GM12801 (cell line): ENCODE measurements around the gene EIF1.

Experiments used
- TF ChIP-seq, protein P1 (sequence below): IDR thresholded peaks from one replicate; pipeline ENCODE4 v1.5.1; 2011; ENCODE audit warnings: control low read depth; ENCODE audit not compliant: insufficient read length; ENCODE audit errors: extremely low read depth

EIF1 gene

DNA sequence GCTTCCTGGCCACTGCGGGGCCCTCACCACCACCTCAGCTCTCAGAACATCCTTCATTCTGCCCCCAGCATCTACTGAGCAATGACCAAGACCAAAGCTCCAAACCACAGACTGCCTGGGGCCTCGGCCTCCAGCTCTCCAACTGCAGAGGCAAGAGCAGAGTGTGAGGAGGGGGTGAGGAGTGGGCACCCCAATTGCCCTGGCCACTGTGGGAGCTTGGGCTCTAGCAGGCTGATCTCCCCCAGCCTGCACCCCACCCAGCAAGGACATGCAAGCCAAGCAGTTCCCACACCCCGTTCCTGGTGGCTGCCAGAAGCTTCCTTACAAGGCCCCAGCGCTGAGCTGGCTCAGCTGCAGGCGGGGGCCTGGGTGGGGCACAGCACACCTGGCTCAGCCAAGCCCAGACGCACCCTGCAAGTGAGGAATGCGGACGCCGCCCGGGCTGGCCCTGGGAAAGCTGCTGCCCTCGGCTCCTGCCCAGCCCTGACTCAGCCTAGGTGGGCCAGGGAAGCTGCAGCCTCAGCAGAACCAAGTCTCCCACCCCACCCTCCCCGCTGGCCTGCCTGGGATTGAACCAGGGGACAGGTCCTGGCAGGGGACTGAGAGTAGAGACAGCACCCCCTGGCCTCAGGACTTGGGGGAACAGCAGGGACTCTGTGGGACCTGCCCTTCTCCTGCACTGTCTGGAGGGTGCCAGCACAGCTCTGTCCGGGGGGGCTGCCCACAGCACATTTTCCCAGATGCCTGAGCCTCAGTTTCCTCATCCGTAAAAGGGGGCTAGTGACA is 34.6 kb upstream of the EIF1 start:
- TF ChIP-seq, protein P1, sequence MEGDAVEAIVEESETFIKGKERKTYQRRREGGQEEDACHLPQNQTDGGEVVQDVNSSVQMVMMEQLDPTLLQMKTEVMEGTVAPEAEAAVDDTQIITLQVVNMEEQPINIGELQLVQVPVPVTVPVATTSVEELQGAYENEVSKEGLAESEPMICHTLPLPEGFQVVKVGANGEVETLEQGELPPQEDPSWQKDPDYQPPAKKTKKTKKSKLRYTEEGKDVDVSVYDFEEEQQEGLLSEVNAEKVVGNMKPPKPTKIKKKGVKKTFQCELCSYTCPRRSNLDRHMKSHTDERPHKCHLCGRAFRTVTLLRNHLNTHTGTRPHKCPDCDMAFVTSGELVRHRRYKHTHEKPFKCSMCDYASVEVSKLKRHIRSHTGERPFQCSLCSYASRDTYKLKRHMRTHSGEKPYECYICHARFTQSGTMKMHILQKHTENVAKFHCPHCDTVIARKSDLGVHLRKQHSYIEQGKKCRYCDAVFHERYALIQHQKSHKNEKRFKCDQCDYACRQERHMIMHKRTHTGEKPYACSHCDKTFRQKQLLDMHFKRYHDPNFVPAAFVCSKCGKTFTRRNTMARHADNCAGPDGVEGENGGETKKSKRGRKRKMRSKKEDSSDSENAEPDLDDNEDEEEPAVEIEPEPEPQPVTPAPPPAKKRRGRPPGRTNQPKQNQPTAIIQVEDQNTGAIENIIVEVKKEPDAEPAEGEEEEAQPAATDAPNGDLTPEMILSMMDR: no peak

- TF ChIP-seq, protein P1: no peak
Measured at GRCh38 chr17:41654678-41655607, 33.7 kb upstream of the EIF1 start.

DNA sequence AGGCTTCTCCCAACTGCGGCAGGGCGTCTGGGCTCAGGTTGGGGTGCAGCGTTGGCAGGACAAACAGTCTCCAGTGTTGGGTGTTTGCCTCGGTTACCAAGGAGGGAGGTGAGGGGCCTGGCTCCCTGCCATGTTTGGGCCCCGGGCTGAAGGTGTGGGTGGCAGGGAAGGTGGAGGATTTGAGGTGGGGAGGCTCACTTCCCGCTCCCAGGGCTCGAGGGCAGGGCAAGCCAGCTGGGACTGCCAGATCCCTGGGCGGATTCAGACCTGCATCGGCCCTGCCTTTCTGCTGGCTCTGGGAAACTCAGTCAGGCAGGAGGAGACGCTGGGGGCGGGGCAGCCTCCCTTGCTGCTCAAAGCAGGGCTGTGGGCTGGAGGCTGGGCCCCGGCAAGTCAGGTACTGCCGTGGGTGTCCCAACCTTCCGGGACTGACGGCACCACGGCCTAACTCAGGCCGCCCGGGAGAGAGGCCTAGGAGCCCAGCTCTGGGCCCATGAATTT is 33.0 kb upstream of the EIF1 start:
- TF ChIP-seq, protein P1: no peak

DNA sequence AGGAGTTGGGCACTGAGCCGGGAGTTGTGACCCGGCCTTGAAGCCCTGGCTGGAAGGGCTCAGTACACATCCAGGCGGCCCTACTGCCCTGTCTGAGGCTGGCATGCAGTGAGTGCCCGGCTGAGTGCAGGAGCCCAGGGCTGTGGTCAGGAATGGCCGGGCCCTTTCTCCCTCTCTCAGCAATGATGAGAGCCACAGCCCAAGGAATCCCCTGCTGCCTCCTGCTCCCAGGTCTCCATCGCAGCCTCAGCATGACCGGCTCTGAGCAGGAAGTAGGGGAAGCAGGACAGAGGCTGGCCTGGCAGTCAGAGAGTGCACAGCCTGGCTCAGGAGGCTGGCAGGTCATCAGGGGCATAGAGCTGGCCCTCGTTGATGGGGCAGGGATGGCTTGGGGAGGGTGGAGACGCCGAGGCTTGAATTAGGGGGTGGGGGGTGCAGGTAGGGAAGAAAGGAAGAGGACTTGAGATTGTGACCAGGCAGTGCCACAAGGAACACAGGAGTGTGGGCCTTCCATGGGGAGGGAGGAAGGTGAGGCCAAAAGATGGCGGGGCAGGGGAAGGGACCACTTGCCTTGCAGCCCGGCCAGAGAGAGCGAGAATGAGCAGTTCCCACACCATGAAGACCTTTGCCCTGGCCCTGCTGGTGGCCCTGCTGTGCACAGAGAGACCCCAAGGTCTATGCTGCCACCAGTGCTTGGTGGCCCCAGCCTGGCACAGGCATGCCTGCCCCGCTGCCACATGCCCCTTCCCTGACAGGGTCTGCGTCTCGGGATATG is 32.2 kb upstream of the EIF1 start:
- TF ChIP-seq, protein P1: no peak

DNA sequence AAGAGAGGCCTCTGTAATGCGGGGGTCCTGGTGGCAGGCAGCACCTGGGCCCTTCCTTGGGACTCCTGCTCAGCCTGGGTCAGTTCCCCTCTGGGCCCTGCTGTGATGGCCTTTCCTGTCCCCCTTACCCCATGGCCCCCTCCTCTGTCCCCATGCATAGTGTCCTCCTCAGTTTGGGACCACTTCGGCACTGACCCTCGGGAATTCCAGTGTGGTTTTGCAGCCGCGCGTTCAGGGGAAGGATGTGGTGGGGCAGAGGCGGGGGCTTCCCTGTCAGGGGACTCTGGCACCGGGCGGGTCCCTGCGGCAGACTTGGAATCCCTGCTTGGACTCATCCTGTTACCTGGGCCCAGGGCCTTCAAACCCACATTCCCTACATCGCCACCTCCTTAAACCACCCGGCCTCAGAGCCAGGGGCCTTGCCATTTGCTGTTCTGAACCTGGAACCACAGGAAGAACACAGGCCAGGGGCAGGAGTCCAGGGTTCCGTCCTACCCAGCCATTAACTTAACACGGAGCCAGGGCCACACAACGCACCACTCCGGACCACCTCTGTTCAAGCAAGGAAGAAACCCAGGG is 31.4 kb upstream of the EIF1 start:
- TF ChIP-seq, protein P1: no peak

DNA sequence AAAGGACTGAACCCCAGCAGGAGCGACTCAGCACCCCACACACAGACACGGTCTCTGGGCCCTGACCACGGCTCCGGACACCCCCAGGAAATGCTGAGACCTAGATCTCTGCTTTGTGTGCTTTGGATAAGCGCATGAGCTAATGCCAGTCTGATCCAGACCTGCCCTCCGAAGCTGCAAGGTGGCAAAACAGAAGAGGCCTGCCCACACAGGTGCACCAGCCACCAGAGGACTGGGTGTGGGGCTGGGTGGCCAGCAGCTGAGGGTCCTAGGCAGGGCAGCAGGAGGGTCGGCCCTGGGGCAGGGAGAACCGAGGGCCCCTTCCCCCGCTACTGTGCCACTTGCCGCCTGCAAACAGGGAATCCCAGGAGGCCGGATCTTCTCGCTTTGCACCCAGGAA is 30.7 kb upstream of the EIF1 start:
- TF ChIP-seq, protein P1: no peak

DNA sequence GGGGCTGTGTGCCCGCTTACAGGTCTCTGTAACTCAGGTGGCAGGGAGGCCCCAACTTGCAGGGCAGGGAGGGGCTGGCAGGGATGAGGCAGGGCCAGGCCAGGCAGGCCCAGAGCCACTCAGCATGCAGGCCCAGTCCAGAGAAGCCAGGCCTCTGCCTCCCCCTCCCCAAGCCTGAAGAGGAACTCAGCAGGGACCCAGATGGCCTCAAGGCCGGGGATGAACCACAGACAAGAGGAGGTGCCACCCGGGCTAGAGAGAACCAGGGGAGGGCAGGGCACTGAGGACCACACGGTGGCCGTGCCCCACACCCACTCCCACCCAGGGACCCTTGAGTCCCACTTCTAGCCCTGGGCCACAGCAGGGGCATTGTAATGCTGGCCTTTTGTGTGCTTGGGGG is 29.8 kb upstream of the EIF1 start:
- TF ChIP-seq, protein P1: no peak
